Kidney (tissue), 14 donors: ENCODE data around the gene ATP1B2. TPM values are rescaled to one million over a fixed set of nuclear protein-coding genes. Genes with fewer than 3 reads are reported as not detected.

ENCODE experiments used
- DNase-seq, 5 donors: peaks; one replicate each; pipeline ENCODE4 v3.0.0-alpha.2; 2013 to 2020
- FAIRE-seq: peaks from 2 replicates; lab custom pipeline; 2012; peaks lifted over from hg19 to GRCh38; lab: Jason Lieb, UNC
- H3K27ac ChIP-seq, 2 donors: one replicate each; pipeline ENCODE4 v1.7.0; 2013; ENCODE audit warnings: low read depth in 2 of 2, low read length in 2 of 2, inconsistent platforms in 1 of 2
- H3K27me3 ChIP-seq: one replicate; pipeline ENCODE4 v1.7.1; 2013; ENCODE audit warnings: low read length, inconsistent platforms; ENCODE audit not compliant: control insufficient read depth, insufficient read depth
- H3K36me3 ChIP-seq, 3 donors: one replicate each; pipeline versions ENCODE4 v1.7.0 to v1.7.1; 2013; ENCODE audit warnings: low read length in 3 of 3, control low read depth in 1 of 3, inconsistent platforms in 1 of 3; ENCODE audit not compliant: insufficient read depth in 3 of 3, control insufficient read depth in 2 of 3
- H3K4me1 ChIP-seq, 3 donors: one replicate each; pipeline versions ENCODE4 v1.7.0 to v1.7.1; 2013; ENCODE audit warnings: low read length in 3 of 3, inconsistent platforms in 1 of 3, low read depth in 1 of 3; ENCODE audit not compliant: control insufficient read depth in 2 of 3, insufficient read depth in 2 of 3
- H3K4me3 ChIP-seq, 3 donors: one replicate each; pipeline versions ENCODE4 v1.7.0 to v1.8.1; 2013; ENCODE audit warnings: low read length in 3 of 3, control low read depth in 1 of 3, inconsistent platforms in 1 of 3
- H3K9ac ChIP-seq, 3 donors: one replicate each; pipeline versions ENCODE4 v1.7.0 to v1.7.1; 2013; ENCODE audit warnings: low read length in 3 of 3, control low read depth in 1 of 3, inconsistent platforms in 1 of 3
- H3K9me3 ChIP-seq, 3 donors: one replicate each; pipeline versions ENCODE4 v1.7.0 to v1.7.1; 2013; ENCODE audit warnings: low read length in 3 of 3, control low read depth in 1 of 3, inconsistent platforms in 1 of 3; ENCODE audit not compliant: control insufficient read depth in 2 of 3, insufficient read depth in 1 of 3
- CTCF ChIP-seq: IDR thresholded peaks from 3 replicates; pipeline ENCODE4 v1.5.1; 2012; ENCODE audit warnings: mild to moderate bottlenecking, moderate library complexity, borderline replicate concordance; ENCODE audit not compliant: insufficient read depth; ENCODE audit errors: extremely low read depth
- intact Hi-C: fragments of 100-400 bp; cut with DNase I; formaldehyde crosslinking; loops from one replicate; pipeline ENCODE4 v1.11.1; 2022
- polyA plus RNA-seq: library from polyadenylated mRNA; stranded (reverse); fragments of 350-450 nt; fragmentation: Illumina TruSeq; extraction: RNeasy Lipid Tissue Mini Kit (QIAGEN cat#74804); gene quantifications from one replicate; pipeline ENCODE4 v1.2.3, GENCODE V29; 2014; ENCODE audit warnings: low read depth, low replicate concordance; ENCODE audit not compliant: insufficient read depth
- total RNA-seq: library from RNA; stranded (reverse); fragmentation: NEBNext Ultra II Directional; extraction: Animal tissue kit (Norgen Biotek cat#: 25700); gene quantifications from one replicate; pipeline ENCODE4 v1.2.1, GENCODE V29; 2021
- donor health status: control.
- donor health status: control.
- donor health status: control.
- donor health status: control.
- donor health status: control.
- donor health status: DM: yes; HTN: yes; CAD: no.
- donor health status: Normal renal cell carcinoma (clear cell type).

Gene ATP1B2
- total and polyA plus RNA-seq, 2 donors from 2014 or later = 7.6 to 12.8 TPM

GRCh38 chr17:7687908-7688807 is 37.4 kb downstream of the ATP1B2 start, which contains the start of gene WRAP53:
WRAP53 (plus strand) TSS chr17:7688477; CDS start chr17:7688649, 172 bp downstream.
- FAIRE-seq (peak; percentile 89), DNase-seq (peak; percentile 98 to 100 (median 99))
- H3K27me3 ChIP-seq = no peaks in the 10 kb centered on the region
- H3K9me3 ChIP-seq = no peaks in the 10 kb centered on the region
- H3K4me1 ChIP-seq = peaks cover 0 to 14% (median 7%) of the 10 kb centered on the region in 3 donors
- peak within 1 kb of the TSS; percentile 87 to 96 (median 92) for H3K9ac ChIP-seq
- peak; percentile 99 for TF ChIP-seq CTCF
- intact Hi-C loops = no loop called here
- H3K4me3 ChIP-seq = peak within 1 kb of the TSS; percentile 96 to 99 (median 98)
- peak within 1 kb of the TSS; percentile 96 for H3K27ac ChIP-seq
- H3K36me3 ChIP-seq = no peaks in the 10 kb centered on the region

DNA sequence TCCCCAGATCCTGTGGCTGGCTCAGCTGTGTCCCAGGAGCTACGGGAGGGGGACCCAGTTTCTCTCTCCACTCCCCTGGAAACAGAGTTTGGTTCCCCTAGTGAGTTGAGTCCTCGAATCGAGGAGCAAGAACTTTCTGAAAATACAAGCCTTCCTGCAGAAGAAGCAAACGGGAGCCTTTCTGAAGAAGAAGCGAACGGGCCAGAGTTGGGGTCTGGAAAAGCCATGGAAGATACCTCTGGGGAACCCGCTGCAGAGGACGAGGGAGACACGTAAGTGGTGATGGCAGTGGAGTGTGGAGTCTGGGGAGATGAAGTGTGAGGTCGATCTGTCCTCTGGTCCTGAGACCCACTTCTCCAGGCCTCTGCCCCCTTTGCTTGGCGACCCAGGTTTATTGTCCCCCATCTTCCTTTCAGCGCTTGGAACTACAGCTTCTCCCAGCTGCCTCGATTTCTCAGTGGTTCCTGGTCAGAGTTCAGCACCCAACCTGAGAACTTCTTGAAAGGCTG is 38.1 kb downstream of the ATP1B2 start:
- H3K9me3 ChIP-seq = no peaks in the 10 kb centered on the region
- TF ChIP-seq CTCF = no peak
- intact Hi-C loops = no loop called here
- peaks cover 0 to 14% (median 7%) of the 10 kb centered on the region in 3 donors for H3K4me1 ChIP-seq
- no peak for FAIRE-seq
- H3K9ac ChIP-seq = peak overlapping the region; percentile 70 to 92 (median 87)
- H3K4me3 ChIP-seq = peak overlapping the region; percentile 96 to 99 (median 97)
- no peaks in the 10 kb centered on the region for H3K27me3 ChIP-seq
- no peak for DNase-seq
- no peaks in the 10 kb centered on the region for H3K36me3 ChIP-seq
- no peak overlapping the region for H3K27ac ChIP-seq

GRCh38 chr17:7695586-7695985 is 44.9 kb downstream of the ATP1B2 start:
- Histone ChIP-seq H3K27me3 (no peaks in the 10 kb centered on the region), H3K36me3 (peaks cover 0 to 2% (median 0%) of the 10 kb centered on the region in 3 donors), H3K9ac (no peak overlapping the region), H3K4me1 (no peaks in the 10 kb centered on the region), H3K4me3 (no peak overlapping the region), H3K9me3 (no peaks in the 10 kb centered on the region), H3K27ac (no peak overlapping the region)
- DNase-seq (no peak), FAIRE-seq (no peak)
- no peak for TF ChIP-seq CTCF
- intact Hi-C loops = no loop called here
